ENCODE results near the gene TCEAL7.
"Not testable (repeated sequence)": the region's sequence is repeated elsewhere in the genome, so short reads cannot be mapped to it uniquely, and the experiment has no call there.

DNA sequence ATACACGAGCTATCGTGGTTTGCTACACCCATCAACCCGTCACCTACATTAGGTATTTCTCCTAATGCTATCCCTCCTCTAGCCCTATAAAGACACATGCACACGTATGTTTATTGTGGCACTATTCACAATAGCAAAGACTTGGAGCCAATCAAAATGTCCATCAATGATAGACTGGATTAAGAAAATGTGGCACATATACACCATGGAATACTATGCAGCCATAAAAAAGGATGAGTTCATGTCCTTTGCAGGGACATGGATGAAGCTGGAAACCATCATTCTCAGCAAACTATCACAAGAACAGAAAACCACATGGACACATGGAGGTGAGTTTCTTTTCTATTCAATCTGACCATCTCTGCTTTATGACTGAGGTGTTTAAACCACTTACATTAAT lies 24.4 kb upstream of the TCEAL7 start:
- TF ChIP-seq, protein P1, sequence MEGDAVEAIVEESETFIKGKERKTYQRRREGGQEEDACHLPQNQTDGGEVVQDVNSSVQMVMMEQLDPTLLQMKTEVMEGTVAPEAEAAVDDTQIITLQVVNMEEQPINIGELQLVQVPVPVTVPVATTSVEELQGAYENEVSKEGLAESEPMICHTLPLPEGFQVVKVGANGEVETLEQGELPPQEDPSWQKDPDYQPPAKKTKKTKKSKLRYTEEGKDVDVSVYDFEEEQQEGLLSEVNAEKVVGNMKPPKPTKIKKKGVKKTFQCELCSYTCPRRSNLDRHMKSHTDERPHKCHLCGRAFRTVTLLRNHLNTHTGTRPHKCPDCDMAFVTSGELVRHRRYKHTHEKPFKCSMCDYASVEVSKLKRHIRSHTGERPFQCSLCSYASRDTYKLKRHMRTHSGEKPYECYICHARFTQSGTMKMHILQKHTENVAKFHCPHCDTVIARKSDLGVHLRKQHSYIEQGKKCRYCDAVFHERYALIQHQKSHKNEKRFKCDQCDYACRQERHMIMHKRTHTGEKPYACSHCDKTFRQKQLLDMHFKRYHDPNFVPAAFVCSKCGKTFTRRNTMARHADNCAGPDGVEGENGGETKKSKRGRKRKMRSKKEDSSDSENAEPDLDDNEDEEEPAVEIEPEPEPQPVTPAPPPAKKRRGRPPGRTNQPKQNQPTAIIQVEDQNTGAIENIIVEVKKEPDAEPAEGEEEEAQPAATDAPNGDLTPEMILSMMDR (conservative IDR thresholded peaks at IDR 0.05; ENCODE audit: low read length): not testable (repeated sequence)
- TF ChIP-seq EZH2phosphoT487 (IDR thresholded peaks at IDR 0.05; ENCODE audit: borderline replicate concordance): not testable (repeated sequence)
